Esophagus muscularis mucosa (tissue), 4 donors: ENCODE data around the gene CFAP74. TPM values are rescaled to one million over a fixed set of nuclear protein-coding genes. Genes with fewer than 3 reads are reported as not detected.

ENCODE experiments used
- DNase-seq: peaks from one replicate; pipeline ENCODE4 v3.0.0-alpha.2; 2017; ENCODE audit errors: extremely low spot score
- H3K27ac ChIP-seq, 4 donors: fragments of 200-600 bp; sonication (generic); replicated peaks in 1 of 4; 1 replicate in 3 of 4; 2 replicates in 1 of 4; pipeline ENCODE4 v1.5.1; 2016 to 2019; ENCODE audit warnings: mild to moderate bottlenecking in 1 of 4
- H3K27me3 ChIP-seq, 4 donors: fragments of 200-600 bp; sonication (generic); one replicate each; pipeline versions ENCODE4 v1.5.1 to v1.6.0; 2016 to 2019
- H3K36me3 ChIP-seq, 4 donors: fragments of 200-600 bp; sonication (generic); one replicate each; pipeline ENCODE4 v1.5.1; 2016 to 2019
- H3K4me1 ChIP-seq, 4 donors: fragments of 200-600 bp; sonication (generic); one replicate each; pipeline ENCODE4 v1.5.1; 2016 to 2019
- H3K4me3 ChIP-seq, 4 donors: fragments of 200-600 bp; sonication (generic); 1 replicate in 2 of 4; 2 replicates in 2 of 4; pipeline ENCODE4 v1.5.1; 2016 to 2019; ENCODE audit warnings: mild to moderate bottlenecking in 4 of 4, moderate library complexity in 1 of 4
- H3K9me3 ChIP-seq, 4 donors: fragments of 200-600 bp; sonication (generic); 1 replicate in 3 of 4; 2 replicates in 1 of 4; pipeline ENCODE4 v1.5.1; 2016 to 2019
- CTCF ChIP-seq, 3 experiments: fragments of 200-600 bp in 2 of 3; fragments of 450-650 bp in 1 of 3; sonication (generic) in 2 of 3; IDR thresholded peaks; one replicate each; pipeline ENCODE4 v1.5.1; 2017 to 2019; ENCODE audit warnings: antibody characterized with exemption in 3 of 3, mild to moderate bottlenecking in 2 of 3, moderate library complexity in 1 of 3
- EP300 ChIP-seq: sonication (generic); formaldehyde crosslinking; IDR thresholded peaks from one replicate; pipeline ENCODE4 v1.6.1; 2017; ENCODE audit warnings: antibody characterized with exemption
- POLR2A ChIP-seq: fragments of 450-650 bp; IDR thresholded peaks from one replicate; pipeline ENCODE4 v1.6.1; 2017; ENCODE audit warnings: antibody characterized with exemption, moderate library complexity, mild to moderate bottlenecking, low read depth
- POLR2AphosphoS5 ChIP-seq, 2 donors: sonication (generic); formaldehyde crosslinking; IDR thresholded peaks; one replicate each; pipeline ENCODE4 v1.6.1; 2017; ENCODE audit warnings: antibody characterized with exemption in 2 of 2
- whole genome bisulfite sequencing: methylation state at CpG from one replicate; pipeline ENCODE4 v1.1.5; 2018; 5-methylcytosine and 5-hydroxymethylcytosine counted together
- intact Hi-C: fragments of 100-400 bp; cut with DNase I; formaldehyde crosslinking; loops from one replicate; pipeline ENCODE4 v1.15.1; 2023
- total RNA-seq, 4 donors: library from RNA; depleted of rRNA; stranded (reverse); fragments of >200 nt; gene quantifications; one replicate each; pipeline versions ENCODE4 v1.1.0 to v1.2.1, GENCODE V29; 2016

Gene CFAP74
- total RNA-seq, 4 donors from 2014 or later = not detected

DNA sequence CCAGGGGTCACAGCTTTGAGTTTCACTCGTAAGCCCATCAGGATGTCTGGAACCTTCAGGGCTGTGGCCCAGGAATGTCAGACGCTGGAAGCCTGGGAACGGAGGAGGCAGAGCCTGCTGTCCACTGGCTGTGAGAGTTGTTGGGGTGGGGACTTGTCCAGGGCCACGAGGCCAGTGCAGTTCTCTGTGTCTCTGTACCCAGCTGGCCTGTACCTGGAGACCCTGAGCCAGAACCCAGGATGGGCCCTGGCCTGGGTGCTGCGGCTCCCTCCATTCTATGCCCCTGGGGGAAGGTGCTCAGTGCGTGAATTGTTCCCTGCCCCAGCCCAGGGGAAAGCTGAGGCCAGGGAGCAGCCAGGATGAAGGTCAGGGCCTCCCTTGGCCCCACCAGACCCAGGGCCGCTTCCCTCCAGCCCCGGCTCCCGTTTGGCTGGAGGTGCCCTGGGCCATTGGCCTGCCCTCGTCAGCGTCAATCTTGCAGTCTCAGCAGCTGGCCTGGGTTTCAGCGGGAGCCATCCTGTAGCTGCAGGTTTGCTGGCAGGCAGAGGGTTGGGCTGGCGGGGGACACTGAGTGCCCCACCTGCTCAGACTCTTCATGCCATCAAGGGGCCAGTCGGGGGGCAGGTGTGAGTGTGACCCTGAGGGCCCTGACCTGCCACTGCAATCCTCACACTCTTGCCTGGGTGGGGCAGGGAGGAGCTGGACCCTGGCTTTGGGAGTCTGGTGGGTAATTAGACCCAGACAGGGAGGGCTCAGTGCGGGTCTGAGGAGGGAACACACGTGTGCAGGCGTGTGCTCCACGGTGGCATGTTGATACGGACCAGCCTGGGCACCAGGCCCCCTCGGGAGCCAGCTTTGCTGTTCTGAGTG, 89.2 kb downstream of the CFAP74 start:
- Histone ChIP-seq H3K27me3 (peaks cover 0 to 9% (median 0%) of the 10 kb centered on the region in 4 donors), H3K4me1 (peaks cover 16 to 25% (median 22%) of the 10 kb centered on the region in 4 donors), H3K9me3 (no peaks in the 10 kb centered on the region), H3K36me3 (no peaks in the 10 kb centered on the region), H3K27ac (no peak overlapping the region), H3K4me3 (no peak overlapping the region)
- WGBS = 68% methylated on average over 17 of the region's 20 CpGs
- DNase-seq = no peak
- intact Hi-C loops = no loop called here
- TF ChIP-seq POLR2A (no peak), POLR2AphosphoS5 (IDR thresholded peaks at IDR 0.05) (no peak), EP300 (no peak), CTCF (IDR thresholded peaks at IDR 0.05) (no peak)

GRCh38 chr1:1911350-1912041, 92.1 kb downstream of the CFAP74 start:
- Histone ChIP-seq H3K27me3 (peaks cover 0 to 9% (median 0%) of the 10 kb centered on the region in 4 donors), H3K4me3 (no peak overlapping the region), H3K36me3 (no peaks in the 10 kb centered on the region), H3K9me3 (no peaks in the 10 kb centered on the region), H3K27ac (no peak overlapping the region), H3K4me1 (peaks cover 21 to 30% (median 26%) of the 10 kb centered on the region in 4 donors)
- 73% methylated on average over 7 of the region's 13 CpGs for WGBS
- intact Hi-C loops = no loop called here
- DNase-seq = no peak
- TF ChIP-seq POLR2AphosphoS5 (IDR thresholded peaks at IDR 0.05) (no peak), CTCF (IDR thresholded peaks at IDR 0.05) (no peak), EP300 (no peak), POLR2A (no peak)

DNA sequence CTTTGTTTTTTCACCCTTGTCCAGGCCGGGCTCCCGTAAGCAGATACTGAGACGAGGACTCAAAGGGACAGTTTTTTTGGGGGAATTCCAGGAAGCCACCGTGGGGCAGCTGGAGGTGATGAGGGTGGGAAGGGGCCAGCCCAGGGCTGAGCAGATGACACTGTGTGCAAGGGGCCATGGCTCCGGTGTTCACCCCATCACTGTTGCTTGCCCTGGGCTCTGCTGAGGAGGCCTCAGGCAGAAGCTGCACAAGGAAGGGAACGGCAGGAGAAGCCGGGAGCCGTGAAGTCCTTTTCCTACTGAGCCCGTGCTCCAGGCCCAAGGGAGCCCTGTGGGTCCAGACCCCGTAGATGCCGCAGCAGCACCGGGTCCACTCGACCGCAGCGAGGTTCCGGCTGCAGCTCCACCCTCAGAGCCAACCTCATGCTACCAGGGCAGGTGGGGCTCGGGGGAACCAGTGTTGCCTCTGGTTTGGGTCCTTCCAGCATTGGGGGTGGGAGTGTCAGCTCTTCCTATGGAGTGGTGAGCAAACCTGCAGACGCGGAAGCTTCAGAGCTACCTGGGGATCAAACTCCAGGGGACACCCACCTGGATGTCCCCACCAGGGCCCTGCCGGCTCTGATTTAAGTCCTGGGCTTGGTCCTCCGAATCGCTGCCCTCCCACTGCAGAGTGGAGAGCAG, 92.8 kb downstream of the CFAP74 start:
- intact Hi-C loops = no loop called here
- H3K36me3 ChIP-seq = no peaks in the 10 kb centered on the region
- H3K9me3 ChIP-seq = no peaks in the 10 kb centered on the region
- WGBS = 98% methylated on average over 10 of the region's 22 CpGs
- no peak overlapping the region for H3K4me3 ChIP-seq
- H3K27me3 ChIP-seq = peaks cover 0 to 9% (median 0%) of the 10 kb centered on the region in 4 donors
- TF ChIP-seq EP300 (no peak), POLR2AphosphoS5 (IDR thresholded peaks at IDR 0.05) (no peak), POLR2A (no peak)
- no peak overlapping the region for H3K27ac ChIP-seq
- peaks cover 28 to 37% (median 33%) of the 10 kb centered on the region in 4 donors for H3K4me1 ChIP-seq
- no peak for DNase-seq

DNA sequence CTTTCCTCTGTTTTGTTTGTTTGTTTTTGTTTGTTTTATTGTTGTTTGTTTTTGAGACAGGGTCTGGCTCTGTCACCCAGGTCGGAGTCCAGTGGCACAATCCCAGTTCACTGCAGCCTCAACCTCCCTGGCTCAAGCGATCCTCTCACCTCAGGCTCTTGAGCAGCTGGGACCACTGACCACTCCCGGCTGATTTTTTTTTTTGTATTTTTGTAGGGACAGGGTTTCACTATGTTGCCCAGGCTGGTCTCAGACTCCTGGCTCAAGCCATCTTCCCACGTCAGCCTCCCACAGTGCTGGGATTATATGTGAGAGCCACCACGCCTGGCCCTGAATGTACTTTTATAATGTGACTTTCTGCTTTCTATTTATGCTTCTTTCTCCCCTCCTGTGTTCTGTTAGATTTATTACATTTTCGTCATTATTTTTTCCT, 93.5 kb downstream of the CFAP74 start:
- intact Hi-C loops = no loop called here
- Histone ChIP-seq H3K4me3 (peak overlapping the region in 3 of 4 donors; percentile 71 to 87 (median 84)), H3K27me3 (peaks cover 0 to 9% (median 0%) of the 10 kb centered on the region in 4 donors), H3K9me3 (no peaks in the 10 kb centered on the region), H3K27ac (peak overlapping the region; percentile 86 to 95 (median 92)), H3K4me1 (peaks cover 28 to 38% (median 34%) of the 10 kb centered on the region in 4 donors), H3K36me3 (no peaks in the 10 kb centered on the region)
- no peak for TF ChIP-seq EP300
- TF ChIP-seq POLR2A = no peak
- no peak for TF ChIP-seq POLR2AphosphoS5 (IDR thresholded peaks at IDR 0.05)
- no peak for TF ChIP-seq CTCF (IDR thresholded peaks at IDR 0.05)
- DNase-seq = no peak
- WGBS = 81% methylated on average over 6 of the region's 6 CpGs

- peaks cover 28 to 38% (median 34%) of the 10 kb centered on the region in 4 donors for H3K4me1 ChIP-seq
- no CpG with 5 or more reads among the region's 21 CpGs for WGBS
- no peaks in the 10 kb centered on the region for H3K27me3 ChIP-seq
- DNase-seq = no peak
- peak overlapping the region; percentile 86 to 95 (median 92) for H3K27ac ChIP-seq
- TF ChIP-seq POLR2AphosphoS5 (IDR thresholded peaks at IDR 0.05) (no peak), CTCF (IDR thresholded peaks at IDR 0.05) (no peak), POLR2A (no peak), EP300 (no peak)
- H3K9me3 ChIP-seq = no peaks in the 10 kb centered on the region
- intact Hi-C loops = no loop called here
- peak overlapping the region; percentile 69 to 87 (median 78) for H3K4me3 ChIP-seq
- no peaks in the 10 kb centered on the region for H3K36me3 ChIP-seq
These were observed 95.1 kb downstream of the CFAP74 start for GRCh38 chr1:1908506-1908791.
